Embryonic facial prominence (tissue), 1 donor: ENCODE data around the gene SLX9.
"Not testable (repeated sequence)": the region's sequence is repeated elsewhere in the genome, so short reads cannot be mapped to it uniquely, and the experiment has no call there.

ENCODE experiments used
- DNase-seq: peaks from one replicate; pipeline ENCODE4 v3.0.0-alpha.2; 2016; ENCODE audit errors: extremely low spot score

Gene SLX9

DNA sequence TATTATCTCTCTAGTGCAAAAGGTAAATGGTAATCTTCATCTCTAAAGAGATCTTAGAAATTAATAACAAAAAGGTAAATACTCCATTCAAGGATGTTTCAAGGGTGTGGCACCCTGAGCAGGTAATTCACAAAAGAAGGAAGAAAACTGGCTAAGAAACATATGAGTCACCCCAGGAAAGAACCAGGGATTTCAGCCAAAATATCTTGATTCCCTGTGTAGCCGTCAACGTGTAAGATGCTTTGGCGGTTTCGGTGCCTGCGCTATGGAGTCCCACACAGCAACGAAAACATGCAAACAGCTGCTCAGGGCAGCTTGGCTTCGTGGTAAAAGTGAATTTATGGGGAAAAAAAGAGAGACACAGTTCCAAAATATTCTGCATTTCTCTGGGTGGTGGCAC is 22.9 kb upstream of the SLX9 start:
- DNase-seq, result no peak

DNA sequence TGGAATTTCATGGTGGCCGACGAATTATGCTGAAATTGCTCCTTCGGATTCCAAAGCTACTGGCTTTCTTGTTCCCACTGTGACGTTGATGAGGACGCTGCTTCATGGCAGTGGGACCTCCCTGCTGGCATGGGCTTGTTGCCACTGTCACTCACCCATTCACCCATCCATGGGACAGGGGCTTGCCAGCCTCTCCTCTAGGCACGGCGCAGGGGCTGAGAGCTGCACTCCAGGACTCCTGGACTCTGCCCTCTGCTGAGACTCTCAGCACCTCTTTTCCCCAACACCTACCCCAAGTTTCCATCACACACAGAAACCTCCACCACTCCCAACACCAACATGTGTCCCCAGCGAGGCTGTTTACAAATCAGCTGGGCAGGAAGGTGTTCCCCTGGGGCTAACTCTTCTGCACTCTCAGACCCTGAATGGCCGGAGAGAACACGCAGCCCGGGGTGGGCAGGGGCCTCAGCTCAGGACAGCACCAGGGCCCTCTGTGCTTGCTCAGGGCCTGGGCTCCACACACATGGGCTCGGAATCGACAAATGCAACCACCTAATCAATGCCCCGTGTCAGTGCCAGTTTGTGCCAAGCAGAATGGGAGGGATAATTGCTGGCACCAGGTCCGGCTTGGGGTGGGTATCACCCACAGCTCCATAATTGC is 22.3 kb upstream of the SLX9 start:
- no peak for DNase-seq

GRCh38 chr21:44918107-44918470 is 21.7 kb upstream of the SLX9 start:
- no peak for DNase-seq

- no peak for DNase-seq
Measured at GRCh38 chr21:44918581-44919033, 21.2 kb upstream of the SLX9 start.

GRCh38 chr21:44919111-44919912 is 20.5 kb upstream of the SLX9 start:
- DNase-seq, result no peak

- no peak for DNase-seq
Measured at GRCh38 chr21:44919913-44920693, 19.7 kb upstream of the SLX9 start.

GRCh38 chr21:44920694-44921604 is 18.9 kb upstream of the SLX9 start, which contains the start of gene ITGB2:
TSS of gene ITGB2 (minus strand) at chr21:44920899. CDS start at chr21:44910782, 10,117 bp downstream.
- DNase-seq, result no peak

GRCh38 chr21:44921928-44922327 is 17.9 kb upstream of the SLX9 start:
- no peak for DNase-seq

- no peak for DNase-seq
Measured at GRCh38 chr21:44923480-44924084, 16.2 kb upstream of the SLX9 start.

GRCh38 chr21:44924606-44925377 is 15.0 kb upstream of the SLX9 start:
- DNase-seq, result no peak

DNA sequence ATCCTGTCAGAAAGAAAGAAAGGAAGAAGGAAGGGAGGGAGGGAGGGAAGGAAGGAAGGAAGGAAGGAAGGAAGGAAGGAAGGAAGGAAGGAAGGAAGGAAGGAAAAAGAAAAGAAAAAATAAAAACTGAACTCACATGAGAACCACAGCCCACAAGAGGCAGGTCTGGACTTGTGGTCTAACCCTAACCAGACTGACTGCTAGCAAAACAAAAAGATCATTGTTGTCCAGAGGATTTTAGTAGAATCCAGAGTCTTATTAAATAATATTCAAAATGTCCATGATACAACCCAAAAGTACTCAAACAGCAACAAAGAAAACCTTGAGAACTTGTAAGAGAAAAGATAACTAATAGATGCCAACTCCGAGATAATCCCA is 14.5 kb upstream of the SLX9 start:
- no peak for DNase-seq

DNA sequence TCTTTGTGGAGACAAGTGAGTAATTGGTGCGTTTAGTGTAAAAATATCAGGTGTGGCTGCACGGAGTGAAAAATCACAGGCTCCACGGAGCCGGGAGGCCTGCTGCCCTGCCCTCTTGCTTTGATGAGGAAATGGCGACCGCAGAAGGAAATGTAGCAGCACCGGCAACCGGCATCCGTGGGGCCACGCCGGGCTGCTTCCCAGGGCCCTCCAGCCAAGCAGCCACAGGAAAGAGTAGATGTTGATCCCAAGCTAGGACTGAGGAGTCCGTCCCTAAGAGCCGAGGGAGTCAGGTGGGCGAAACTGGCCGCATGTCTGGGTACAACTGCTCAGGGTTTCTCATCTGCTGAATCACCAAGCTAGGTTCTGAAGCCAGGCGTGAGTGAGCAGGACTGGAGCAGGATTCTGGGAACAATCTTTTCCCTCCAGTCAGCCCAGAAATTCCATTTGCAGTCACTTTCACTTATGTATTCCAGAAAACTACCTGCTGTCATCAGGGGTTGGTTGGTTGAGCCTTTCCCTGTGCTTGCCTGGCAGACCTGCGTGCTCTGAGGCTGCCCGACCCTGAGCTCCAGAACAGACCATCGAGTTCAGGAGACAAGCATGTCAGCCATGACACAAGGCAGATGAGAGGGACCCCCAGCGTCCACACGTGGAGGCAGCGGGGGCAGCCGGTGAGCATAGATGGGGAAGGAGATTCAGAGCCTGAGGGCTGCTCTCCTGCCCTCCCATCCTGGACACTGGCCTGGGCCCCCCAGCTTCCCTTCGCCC is 13.3 kb upstream of the SLX9 start:
- DNase-seq, result no peak

DNA sequence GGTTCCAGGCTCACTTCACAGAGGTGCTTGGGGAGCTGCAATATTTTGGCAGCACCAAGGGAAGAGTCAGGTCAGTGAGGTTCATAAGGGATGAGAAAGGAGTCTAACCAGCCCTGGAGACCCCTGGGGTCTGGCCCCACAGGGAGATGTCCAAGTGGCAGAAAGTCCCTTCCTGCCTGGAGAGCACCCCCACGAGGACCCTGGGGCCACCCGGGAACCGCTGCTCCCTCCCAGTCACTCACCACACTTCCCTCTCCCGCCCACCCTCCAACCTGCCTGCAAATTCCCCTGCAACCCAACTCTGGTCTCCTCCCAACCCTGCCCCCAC is 12.6 kb upstream of the SLX9 start:
- no peak for DNase-seq

GRCh38 chr21:44927587-44928461 is 12.0 kb upstream of the SLX9 start:
- DNase-seq, result no peak

DNA sequence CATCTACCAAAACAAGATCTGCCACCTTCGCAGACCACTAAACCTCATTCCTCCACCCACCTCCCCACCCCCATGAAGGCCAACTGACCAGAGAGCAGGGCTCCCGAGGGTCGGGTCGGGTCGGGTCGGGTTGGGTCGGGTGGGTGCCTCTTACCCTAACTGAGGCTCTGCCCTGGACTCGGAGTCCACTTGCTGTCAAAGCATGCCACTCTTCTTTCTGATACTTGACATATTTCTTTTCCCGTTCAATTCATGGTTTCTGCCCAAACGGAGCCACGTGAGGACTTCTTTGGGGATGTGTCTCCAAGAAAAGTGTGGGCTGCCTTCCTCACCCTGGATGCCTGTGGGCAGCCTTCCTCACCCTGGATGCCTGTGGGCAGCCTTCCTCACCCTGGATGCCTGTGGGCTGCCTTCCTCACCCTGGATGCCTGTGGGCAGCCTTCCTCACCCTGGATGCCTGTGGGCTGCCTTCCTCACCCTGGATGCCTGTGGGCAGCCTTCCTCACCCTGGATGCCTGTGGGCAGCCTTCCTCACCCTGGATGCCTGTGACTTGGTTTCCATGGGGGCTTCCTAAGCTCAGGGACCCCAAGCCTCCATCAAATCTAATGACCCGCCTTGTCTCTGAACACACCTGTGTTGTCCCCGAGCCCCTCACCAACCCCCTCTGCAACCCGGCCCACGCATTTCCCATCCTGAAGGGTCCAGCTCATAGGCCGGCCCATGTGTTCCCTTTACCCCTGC is 11.2 kb upstream of the SLX9 start:
- DNase-seq, result not testable (repeated sequence)

DNA sequence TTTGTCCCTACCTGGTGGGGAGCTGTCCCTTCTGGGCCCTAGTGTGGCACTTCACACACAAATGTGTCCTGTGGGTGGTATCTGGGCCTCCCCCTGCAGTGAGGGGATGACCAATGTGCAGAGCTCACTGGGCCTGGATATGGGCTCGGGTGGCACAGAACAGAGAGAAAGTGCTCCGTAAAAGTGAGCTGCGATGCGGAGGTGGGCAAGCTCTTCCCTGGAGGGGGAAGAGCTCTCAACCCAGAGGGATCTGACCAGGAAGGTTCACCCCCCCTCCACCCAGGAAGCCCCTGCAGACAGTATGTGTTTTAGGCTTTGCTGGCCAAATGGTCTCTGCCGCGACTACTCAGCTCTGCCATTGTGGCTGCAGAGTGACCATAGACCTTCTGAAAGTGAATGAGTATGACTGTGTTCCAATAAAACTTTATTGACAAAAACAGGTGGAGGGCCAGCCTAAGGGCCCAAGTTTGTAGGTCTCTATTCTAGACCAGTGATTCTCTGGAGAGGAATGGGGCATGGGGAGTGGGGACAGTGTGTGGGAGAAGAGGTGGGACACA is 10.5 kb upstream of the SLX9 start:
- DNase-seq, result no peak

DNA sequence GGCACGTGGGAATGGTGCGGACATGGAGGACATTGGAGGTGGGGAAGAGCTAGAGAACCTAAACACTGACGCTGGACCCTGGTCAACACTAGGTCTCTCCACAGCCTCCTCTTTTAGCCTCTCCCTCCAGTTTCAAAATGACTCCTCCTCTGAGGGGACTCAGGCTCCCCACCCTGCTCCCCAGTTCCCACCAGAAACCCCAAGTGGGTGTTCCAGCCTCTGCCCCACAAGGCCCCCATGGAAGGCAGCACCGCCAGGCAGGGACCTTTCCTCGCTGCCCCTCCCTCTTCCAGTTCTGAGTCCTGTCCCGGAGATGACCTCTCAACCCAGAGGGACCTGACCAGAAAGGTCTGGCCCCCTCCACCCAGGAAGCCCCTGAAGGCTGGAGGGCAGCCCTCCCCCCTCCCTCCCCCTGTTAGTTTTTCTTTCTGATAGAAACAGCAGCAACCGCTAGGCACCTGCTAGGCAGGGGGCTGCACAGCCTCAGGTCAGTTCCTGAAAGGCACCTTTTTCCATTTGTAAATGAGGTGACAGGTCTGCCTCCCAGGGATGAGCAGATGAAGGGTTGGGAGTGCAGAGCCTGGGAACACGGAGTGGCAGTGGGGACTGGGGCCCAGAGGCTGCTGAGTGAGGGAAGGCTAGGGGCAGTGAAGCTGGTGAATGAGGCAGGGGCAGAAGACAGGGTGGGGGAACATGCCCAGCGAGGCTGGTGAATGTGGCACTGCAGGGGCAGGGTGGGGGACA is 9.9 kb upstream of the SLX9 start:
- DNase-seq, result no peak
